Measurements from ENCODE around the gene UFC1. TPM values are rescaled to one million over a fixed set of nuclear protein-coding genes. Genes with fewer than 3 reads are reported as not detected.

UFC1 gene
- total and polyA plus RNA-seq, 2 of the 13 experiments (the other 11 are each of a cell fraction or from before 2014, with no cell fraction given), result 72.8 to 85.2 TPM

DNA sequence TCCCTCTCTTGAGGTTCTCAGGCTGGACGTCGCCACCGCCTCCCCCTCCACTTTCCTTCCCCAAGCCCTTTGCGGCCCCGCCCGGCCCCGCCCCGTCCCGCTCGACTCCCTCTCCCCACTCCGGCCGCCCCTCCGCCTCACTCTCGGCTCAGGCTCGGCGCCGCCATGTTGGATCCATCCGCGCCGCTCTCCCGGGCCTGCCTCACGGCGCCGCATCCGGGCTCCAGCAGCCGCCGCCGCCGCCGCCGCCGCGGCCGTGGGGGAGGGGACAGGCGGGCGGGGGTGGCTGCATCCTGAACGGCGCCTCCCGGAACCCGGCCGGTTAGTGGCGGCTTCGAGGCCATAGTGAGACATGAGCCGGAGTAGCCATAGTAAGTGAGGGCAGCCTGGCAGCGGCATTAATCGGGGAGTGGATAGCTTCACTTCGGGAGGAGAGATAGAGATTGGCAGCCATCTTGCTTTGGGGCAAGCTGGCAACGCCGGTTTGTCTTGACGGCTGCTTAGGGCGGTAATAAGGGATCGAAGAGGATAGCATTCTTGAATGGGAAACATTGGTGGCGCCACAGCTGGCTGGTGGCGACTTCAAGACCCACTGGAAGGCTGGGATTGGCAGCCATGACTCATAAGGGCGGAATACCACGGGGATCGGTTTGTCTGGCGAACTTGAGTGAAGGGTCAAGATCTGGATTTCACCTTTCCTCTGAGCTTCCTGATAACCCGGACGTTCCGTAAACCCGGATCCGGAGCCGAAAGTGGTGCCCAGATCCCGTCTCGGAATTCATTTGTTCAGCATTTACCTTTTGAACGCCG, 21.2 kb upstream of the UFC1 start, which contains the start of gene DEDD (continued):
- TF ChIP-seq CBFB (CRISPR knock-in tag; IDR thresholded peaks at IDR 0.05) (peak; percentile 13; the same call in 1 of the 2 replicates), HNRNPK (IDR thresholded peaks at IDR 0.05; ENCODE audit: low read depth, low read length, poor library complexity, severe bottlenecking) (peak; percentile 84), BRD4 (CRISPR knock-in tag; IDR thresholded peaks at IDR 0.05) (0 out of 2 replicates have a peak, but pooled peaks have one; percentile 36), SUZ12 (IDR thresholded peaks at IDR 0.05; ENCODE audit: low read depth, low read length) (no peak), FOXA3 (CRISPR knock-in tag; IDR thresholded peaks at IDR 0.05) (peak; percentile 26; the same call in 1 of the 2 replicates), KDM5A (IDR thresholded peaks at IDR 0.05; ENCODE audit: borderline replicate concordance, low read length) (peak; percentile 69), ZNF333 (CRISPR knock-in tag; IDR thresholded peaks at IDR 0.05; ENCODE audit: borderline replicate concordance) (0 out of 2 replicates have a peak, but pooled peaks have one; percentile 56), ZNF24 (IDR thresholded peaks at IDR 0.05) (peak; percentile 79), TEAD3 (CRISPR knock-in tag; optimal IDR thresholded peaks at IDR 0.05; ENCODE audit: borderline replicate concordance) (peak; percentile 27), ZNF713 (CRISPR knock-in tag; IDR thresholded peaks at IDR 0.05) (0 out of 2 replicates have a peak, but pooled peaks have one; percentile 39), IRX3 (CRISPR knock-in tag; IDR thresholded peaks at IDR 0.05; ENCODE audit: borderline replicate concordance, low read depth) (0 out of 2 replicates have a peak, but pooled peaks have one; percentile 46), ZNF570 (CRISPR knock-in tag; IDR thresholded peaks at IDR 0.05; ENCODE audit: borderline replicate concordance) (no peak), LCORL (IDR thresholded peaks at IDR 0.05) (no peak), LCORL (CRISPR knock-in tag; IDR thresholded peaks at IDR 0.05) (0 out of 2 replicates have a peak, but pooled peaks have one; percentile 28), NR1H2 (CRISPR knock-in tag; IDR thresholded peaks at IDR 0.05; ENCODE audit: borderline replicate concordance, low read depth) (no peak), NR2F2 (IDR thresholded peaks at IDR 0.05; ENCODE audit: borderline replicate concordance, low read depth) (peak; percentile 34; the same call in 1 of the 2 replicates), ZFP1 (CRISPR knock-in tag; IDR thresholded peaks at IDR 0.05) (0 out of 2 replicates have a peak, but pooled peaks have one; percentile 44)
- TF ChIP-seq, protein P1, sequence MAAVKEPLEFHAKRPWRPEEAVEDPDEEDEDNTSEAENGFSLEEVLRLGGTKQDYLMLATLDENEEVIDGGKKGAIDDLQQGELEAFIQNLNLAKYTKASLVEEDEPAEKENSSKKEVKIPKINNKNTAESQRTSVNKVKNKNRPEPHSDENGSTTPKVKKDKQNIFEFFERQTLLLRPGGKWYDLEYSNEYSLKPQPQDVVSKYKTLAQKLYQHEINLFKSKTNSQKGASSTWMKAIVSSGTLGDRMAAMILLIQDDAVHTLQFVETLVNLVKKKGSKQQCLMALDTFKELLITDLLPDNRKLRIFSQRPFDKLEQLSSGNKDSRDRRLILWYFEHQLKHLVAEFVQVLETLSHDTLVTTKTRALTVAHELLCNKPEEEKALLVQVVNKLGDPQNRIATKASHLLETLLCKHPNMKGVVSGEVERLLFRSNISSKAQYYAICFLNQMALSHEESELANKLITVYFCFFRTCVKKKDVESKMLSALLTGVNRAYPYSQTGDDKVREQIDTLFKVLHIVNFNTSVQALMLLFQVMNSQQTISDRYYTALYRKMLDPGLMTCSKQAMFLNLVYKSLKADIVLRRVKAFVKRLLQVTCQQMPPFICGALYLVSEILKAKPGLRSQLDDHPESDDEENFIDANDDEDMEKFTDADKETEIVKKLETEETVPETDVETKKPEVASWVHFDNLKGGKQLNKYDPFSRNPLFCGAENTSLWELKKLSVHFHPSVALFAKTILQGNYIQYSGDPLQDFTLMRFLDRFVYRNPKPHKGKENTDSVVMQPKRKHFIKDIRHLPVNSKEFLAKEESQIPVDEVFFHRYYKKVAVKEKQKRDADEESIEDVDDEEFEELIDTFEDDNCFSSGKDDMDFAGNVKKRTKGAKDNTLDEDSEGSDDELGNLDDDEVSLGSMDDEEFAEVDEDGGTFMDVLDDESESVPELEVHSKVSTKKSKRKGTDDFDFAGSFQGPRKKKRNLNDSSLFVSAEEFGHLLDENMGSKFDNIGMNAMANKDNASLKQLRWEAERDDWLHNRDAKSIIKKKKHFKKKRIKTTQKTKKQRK (IDR thresholded peaks at IDR 0.05; ENCODE audit: low read length), result no peak
- TF ChIP-seq, protein P2, sequence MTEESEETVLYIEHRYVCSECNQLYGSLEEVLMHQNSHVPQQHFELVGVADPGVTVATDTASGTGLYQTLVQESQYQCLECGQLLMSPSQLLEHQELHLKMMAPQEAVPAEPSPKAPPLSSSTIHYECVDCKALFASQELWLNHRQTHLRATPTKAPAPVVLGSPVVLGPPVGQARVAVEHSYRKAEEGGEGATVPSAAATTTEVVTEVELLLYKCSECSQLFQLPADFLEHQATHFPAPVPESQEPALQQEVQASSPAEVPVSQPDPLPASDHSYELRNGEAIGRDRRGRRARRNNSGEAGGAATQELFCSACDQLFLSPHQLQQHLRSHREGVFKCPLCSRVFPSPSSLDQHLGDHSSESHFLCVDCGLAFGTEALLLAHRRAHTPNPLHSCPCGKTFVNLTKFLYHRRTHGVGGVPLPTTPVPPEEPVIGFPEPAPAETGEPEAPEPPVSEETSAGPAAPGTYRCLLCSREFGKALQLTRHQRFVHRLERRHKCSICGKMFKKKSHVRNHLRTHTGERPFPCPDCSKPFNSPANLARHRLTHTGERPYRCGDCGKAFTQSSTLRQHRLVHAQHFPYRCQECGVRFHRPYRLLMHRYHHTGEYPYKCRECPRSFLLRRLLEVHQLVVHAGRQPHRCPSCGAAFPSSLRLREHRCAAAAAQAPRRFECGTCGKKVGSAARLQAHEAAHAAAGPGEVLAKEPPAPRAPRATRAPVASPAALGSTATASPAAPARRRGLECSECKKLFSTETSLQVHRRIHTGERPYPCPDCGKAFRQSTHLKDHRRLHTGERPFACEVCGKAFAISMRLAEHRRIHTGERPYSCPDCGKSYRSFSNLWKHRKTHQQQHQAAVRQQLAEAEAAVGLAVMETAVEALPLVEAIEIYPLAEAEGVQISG (CRISPR knock-in tag; IDR thresholded peaks at IDR 0.05), result peak; percentile 93
- TF ChIP-seq, protein P3, sequence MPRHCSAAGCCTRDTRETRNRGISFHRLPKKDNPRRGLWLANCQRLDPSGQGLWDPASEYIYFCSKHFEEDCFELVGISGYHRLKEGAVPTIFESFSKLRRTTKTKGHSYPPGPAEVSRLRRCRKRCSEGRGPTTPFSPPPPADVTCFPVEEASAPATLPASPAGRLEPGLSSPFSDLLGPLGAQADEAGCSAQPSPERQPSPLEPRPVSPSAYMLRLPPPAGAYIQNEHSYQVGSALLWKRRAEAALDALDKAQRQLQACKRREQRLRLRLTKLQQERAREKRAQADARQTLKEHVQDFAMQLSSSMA (CRISPR knock-in tag; IDR thresholded peaks at IDR 0.05), result peak; percentile 43; the same call in 1 of the 2 replicates

Measured in HepG2 (cell line).